ENCODE measurements around the gene NRG3.
A peak's percentile ranks its signal among the peaks of the same experiment; 100 is the strongest.

The NRG3 gene

GRCh38 chr10:82236084-82236731 lies 361.2 kb downstream of the NRG3 start:
- DNase-seq = no peak

- DNase-seq = no peak
Observed at GRCh38 chr10:82238291-82238690, 363.3 kb downstream of the NRG3 start.

- DNase-seq = no peak
Observed at GRCh38 chr10:82240408-82240807, 365.4 kb downstream of the NRG3 start.

- DNase-seq = no peak
Observed at GRCh38 chr10:82242778-82243177, 367.8 kb downstream of the NRG3 start.

- DNase-seq = no peak
Observed at GRCh38 chr10:82245157-82245556, 370.2 kb downstream of the NRG3 start.

- DNase-seq = no peak
Observed at GRCh38 chr10:82245906-82246560, 371.0 kb downstream of the NRG3 start.

- DNase-seq = no peak
Observed at GRCh38 chr10:82249141-82249540, 374.1 kb downstream of the NRG3 start.

GRCh38 chr10:82251222-82251906 lies 376.4 kb downstream of the NRG3 start:
- DNase-seq = no peak

- DNase-seq = no peak
Observed at GRCh38 chr10:82252081-82252480, 377.1 kb downstream of the NRG3 start.

GRCh38 chr10:82254237-82254636 lies 379.2 kb downstream of the NRG3 start:
- DNase-seq = no peak

- DNase-seq = no peak
Observed at GRCh38 chr10:82256275-82256674, 381.3 kb downstream of the NRG3 start.

GRCh38 chr10:82266438-82266837 lies 391.4 kb downstream of the NRG3 start:
- DNase-seq = no peak

GRCh38 chr10:82267014-82267413 lies 392.0 kb downstream of the NRG3 start:
- DNase-seq = no peak

- DNase-seq = no peak
Observed at GRCh38 chr10:82267465-82267864, 392.5 kb downstream of the NRG3 start.

- DNase-seq = no peak
Observed at GRCh38 chr10:82267960-82268359, 393.0 kb downstream of the NRG3 start.

- DNase-seq = no peak
Observed at GRCh38 chr10:82277591-82277990, 402.6 kb downstream of the NRG3 start.

- DNase-seq = peak; percentile 15
Observed at GRCh38 chr10:82278401-82279182, 403.6 kb downstream of the NRG3 start.

GRCh38 chr10:82282782-82283456 lies 407.9 kb downstream of the NRG3 start:
- no peak for DNase-seq

- DNase-seq = no peak
Observed at GRCh38 chr10:82284180-82284579, 409.2 kb downstream of the NRG3 start.

GRCh38 chr10:82288461-82288881 lies 413.5 kb downstream of the NRG3 start:
- no peak for DNase-seq

- no peak for DNase-seq
Observed at GRCh38 chr10:82289945-82290344, 415.0 kb downstream of the NRG3 start.

GRCh38 chr10:82294874-82295378 lies 419.9 kb downstream of the NRG3 start:
- no peak for DNase-seq

- no peak for DNase-seq
Observed at GRCh38 chr10:82308641-82309040, 433.6 kb downstream of the NRG3 start.
